GM10847 (cell line): ENCODE data around the gene IFNL4.

Experiments used
- POLR2A ChIP-seq: IDR thresholded peaks from 2 replicates; pipeline ENCODE4 v1.6.1; 2011; ENCODE audit not compliant: insufficient read length; ENCODE audit errors: extremely low read depth

IFNL4 gene

GRCh38 chr19:39238209-39238608 is 10.4 kb downstream of the IFNL4 start:
- no peak for TF ChIP-seq POLR2A

GRCh38 chr19:39237200-39238184 is 11.2 kb downstream of the IFNL4 start:
- TF ChIP-seq POLR2A, result peak; percentile 14

DNA sequence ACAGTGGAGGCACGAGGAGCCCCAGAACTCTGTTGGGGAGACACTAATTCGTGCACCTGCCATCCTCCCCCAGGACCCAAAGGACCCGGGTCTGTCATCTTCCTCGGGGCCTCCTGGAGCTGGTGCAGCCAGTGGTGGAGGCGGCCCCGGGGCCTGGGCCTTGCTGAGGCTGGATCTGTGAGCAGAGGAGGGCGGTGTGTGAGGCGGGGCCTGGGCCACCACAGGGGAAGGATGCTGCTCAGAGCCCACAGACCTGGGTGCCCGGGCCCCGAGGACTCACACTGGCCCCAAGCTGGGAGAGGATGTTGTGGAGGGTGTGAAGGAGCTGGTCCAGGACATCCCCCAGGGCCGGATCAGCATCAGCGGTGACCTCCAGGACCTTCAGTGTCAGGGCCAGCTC is 12.1 kb downstream of the IFNL4 start:
- TF ChIP-seq POLR2A, result no peak

- no peak for TF ChIP-seq POLR2A
Observed at GRCh38 chr19:39232708-39233107, 15.9 kb downstream of the IFNL4 start.

DNA sequence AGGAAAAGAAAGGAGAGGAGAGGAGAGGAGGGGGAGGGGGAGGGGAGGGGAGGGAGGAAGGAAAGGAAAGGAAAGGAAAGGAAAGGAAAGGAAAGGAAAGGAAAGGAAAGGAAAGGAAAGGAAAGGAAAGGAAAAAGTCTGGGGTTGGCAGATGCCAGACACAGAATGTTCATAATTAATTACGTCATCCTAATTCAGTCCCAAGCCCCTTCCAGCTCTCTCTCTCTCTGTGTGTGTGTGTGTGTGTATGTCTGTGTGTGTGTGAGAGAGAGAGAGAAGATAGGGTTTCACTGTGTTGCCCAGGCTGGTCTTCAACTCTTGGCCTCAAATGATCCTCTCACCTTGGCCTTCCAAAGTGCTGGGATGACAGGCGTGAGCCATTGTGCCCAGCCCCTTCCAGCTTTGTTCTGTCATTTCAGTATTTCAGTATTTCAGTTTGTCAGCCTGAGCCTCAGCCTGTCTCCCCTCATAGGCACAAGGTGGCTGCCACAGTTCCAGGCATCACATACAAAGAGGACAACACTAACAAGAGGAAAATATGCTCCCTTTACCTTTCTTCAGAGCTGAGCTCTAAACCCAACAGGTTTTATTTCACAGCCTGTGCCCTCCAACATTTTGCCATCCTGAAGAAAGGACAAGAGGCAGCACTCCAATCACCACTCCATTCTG is 18.4 kb downstream of the IFNL4 start:
- TF ChIP-seq POLR2A, result no peak

DNA sequence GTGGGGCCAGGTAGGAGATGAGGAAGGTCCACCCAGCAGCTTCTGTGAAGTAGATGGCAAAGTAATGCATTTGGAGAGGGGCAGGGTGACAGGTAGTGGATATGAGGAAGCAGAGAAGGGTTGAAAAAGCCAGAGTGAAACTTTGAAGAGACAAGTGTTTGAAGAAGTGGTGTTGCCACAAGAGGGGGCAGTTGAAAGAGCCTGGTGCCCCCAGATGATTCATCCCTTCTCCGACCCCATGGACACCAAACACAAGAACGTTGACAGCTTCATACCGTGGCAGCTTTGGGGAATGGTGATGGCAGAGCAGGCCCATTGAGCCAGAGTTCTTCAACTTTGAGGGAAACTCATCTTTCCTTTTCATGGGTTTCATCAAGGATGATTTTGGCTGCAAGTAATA is 23.7 kb downstream of the IFNL4 start:
- no peak for TF ChIP-seq POLR2A

GRCh38 chr19:39223703-39224279 is 24.9 kb downstream of the IFNL4 start:
- TF ChIP-seq POLR2A, result no peak

GRCh38 chr19:39218230-39219007 is 30.2 kb downstream of the IFNL4 start:
- TF ChIP-seq POLR2A, result no peak

DNA sequence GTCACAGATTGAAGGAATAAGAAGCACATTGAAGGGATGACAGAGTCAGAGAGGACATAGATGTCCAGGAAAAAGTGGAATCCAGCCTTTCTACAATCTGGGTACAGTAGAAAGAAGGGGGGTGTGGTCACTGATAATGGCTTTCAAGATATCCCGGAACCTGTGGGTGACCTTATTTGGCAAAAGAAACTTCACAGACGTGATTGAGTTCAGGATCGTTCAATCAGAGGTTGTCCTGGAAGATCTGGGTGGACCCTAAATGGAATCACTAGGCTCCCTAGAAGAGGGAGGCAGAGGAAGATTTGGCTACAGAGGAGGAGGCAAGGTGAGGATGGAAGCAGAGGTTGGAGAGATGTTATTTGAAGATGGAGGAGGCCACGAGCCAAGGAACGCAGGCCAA is 31.6 kb downstream of the IFNL4 start:
- TF ChIP-seq POLR2A, result no peak

- TF ChIP-seq POLR2A, result no peak
Observed at GRCh38 chr19:39212375-39212742, 36.3 kb downstream of the IFNL4 start.

- TF ChIP-seq POLR2A, result no peak
Observed at GRCh38 chr19:39211731-39212374, 36.8 kb downstream of the IFNL4 start.

- no peak for TF ChIP-seq POLR2A
Observed at GRCh38 chr19:39209196-39209595, 39.5 kb downstream of the IFNL4 start.

GRCh38 chr19:39208175-39208795 is 40.4 kb downstream of the IFNL4 start:
- no peak for TF ChIP-seq POLR2A

DNA sequence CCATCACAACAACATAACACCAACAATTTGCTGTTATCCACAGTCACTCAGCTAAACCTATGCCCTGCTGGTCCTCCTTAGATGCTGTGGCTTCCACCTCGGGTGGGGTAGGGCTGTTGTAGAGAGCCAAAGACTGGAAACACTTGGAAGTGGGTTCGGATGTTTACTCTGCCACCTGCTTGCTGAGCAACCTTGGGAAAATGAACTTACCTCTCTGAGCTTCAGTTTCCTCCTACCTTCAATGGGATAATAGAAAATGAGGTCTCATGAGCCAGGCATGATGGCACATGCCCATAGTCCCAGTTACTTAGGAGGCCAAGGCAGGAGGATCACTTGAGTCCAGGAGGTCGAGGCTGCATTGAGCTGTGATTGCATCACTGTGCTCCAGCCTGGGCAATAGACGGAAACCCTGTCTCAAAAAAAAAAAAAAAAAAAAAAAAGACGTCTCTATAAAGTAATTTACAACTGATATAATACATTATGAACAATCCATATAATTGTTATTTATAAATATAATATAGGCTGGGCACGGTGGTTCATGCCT is 41.3 kb downstream of the IFNL4 start:
- no peak for TF ChIP-seq POLR2A
